Chondrocyte (in vitro differentiated cells): ENCODE data around the gene PTPN2. TPM values are rescaled to one million over a fixed set of nuclear protein-coding genes. Genes with fewer than 3 reads are reported as not detected.
"Not testable (repeated sequence)": the region's sequence is repeated elsewhere in the genome, so short reads cannot be mapped to it uniquely, and the experiment has no call there.

Experiments
- DNase-seq: peaks from one replicate; pipeline ENCODE4 v3.0.0; 2021; ENCODE audit warnings: mixed read lengths, low spot score
- H3K27ac Mint-ChIP-seq: one replicate; pipeline ENCODE4 v1.8.0; 2021; ENCODE audit warnings: mild to moderate bottlenecking, moderate library complexity, mixed read lengths; ENCODE audit not compliant: unreplicated experiment
- H3K27me3 Mint-ChIP-seq: 2 replicates; pipeline ENCODE4 v1.8.0; 2021; ENCODE audit warnings: low read depth, mixed read lengths
- H3K36me3 Mint-ChIP-seq: 2 replicates; pipeline ENCODE4 v1.8.0; 2021; ENCODE audit warnings: low read depth, mixed read lengths
- H3K4me1 Mint-ChIP-seq: 2 replicates; pipeline ENCODE4 v1.8.0; 2021; ENCODE audit warnings: low read depth, mild to moderate bottlenecking, mixed read lengths
- H3K4me3 Mint-ChIP-seq: one replicate; pipeline ENCODE4 v1.8.0; 2021; ENCODE audit warnings: mild to moderate bottlenecking, moderate library complexity, mixed read lengths; ENCODE audit not compliant: unreplicated experiment
- H3K9me3 Mint-ChIP-seq: 2 replicates; pipeline ENCODE4 v1.8.0; 2021; ENCODE audit warnings: low read depth, mixed read lengths
- CTCF ChIP-seq: fragments of 200-600 bp; sonication (generic); IDR thresholded peaks from 2 replicates; pipeline ENCODE4 v1.5.0; 2021; ENCODE audit warnings: antibody characterized with exemption, mild to moderate bottlenecking, moderate library complexity
- total RNA-seq: library from RNA; stranded (reverse); gene quantifications from 3 replicates; pipeline ENCODE4 v1.2.1, GENCODE V29; 2021

The PTPN2 gene
- total RNA-seq, 1 donor from 2014 or later, result 22.2 TPM

- no peak for TF ChIP-seq CTCF
- Mint-ChIP-seq H3K9me3 (no peaks in the 10 kb centered on the region), H3K27me3 (no peaks in the 10 kb centered on the region), H3K4me3 (peak overlapping the region; percentile 31), H3K4me1 (peaks cover 45% of the 10 kb centered on the region), H3K36me3 (no peaks in the 10 kb centered on the region), H3K27ac (peak overlapping the region; percentile 99)
- DNase-seq, result no peak
Observed at GRCh38 chr18:12906119-12906518, 22.1 kb upstream of the PTPN2 start.

- Mint-ChIP-seq H3K4me3 (no peak overlapping the region), H3K36me3 (no peaks in the 10 kb centered on the region), H3K27ac (no peak overlapping the region), H3K4me1 (peaks cover 38% of the 10 kb centered on the region), H3K27me3 (no peaks in the 10 kb centered on the region), H3K9me3 (no peaks in the 10 kb centered on the region)
- no peak for TF ChIP-seq CTCF
- no peak for DNase-seq
Observed at GRCh38 chr18:12904012-12904516, 20.0 kb upstream of the PTPN2 start.

- not testable (repeated sequence) for H3K4me1 Mint-ChIP-seq, H3K36me3 Mint-ChIP-seq, H3K9me3 Mint-ChIP-seq, H3K27ac Mint-ChIP-seq, H3K27me3 Mint-ChIP-seq, DNase-seq, H3K4me3 Mint-ChIP-seq
Observed at GRCh38 chr18:12901208-12901607, 17.2 kb upstream of the PTPN2 start.

GRCh38 chr18:12896784-12897333 lies 12.8 kb upstream of the PTPN2 start:
- H3K27me3 Mint-ChIP-seq, H3K9me3 Mint-ChIP-seq, DNase-seq, H3K4me3 Mint-ChIP-seq, H3K36me3 Mint-ChIP-seq, H3K27ac Mint-ChIP-seq: not testable (repeated sequence)
- peaks cover 17% of the 10 kb centered on the region for H3K4me1 Mint-ChIP-seq

GRCh38 chr18:12895626-12896025 lies 11.6 kb upstream of the PTPN2 start:
- Mint-ChIP-seq H3K27me3 (no peaks in the 10 kb centered on the region), H3K4me3 (no peak overlapping the region), H3K9me3 (peaks cover 3% of the 10 kb centered on the region), H3K27ac (peak overlapping the region; percentile 20), H3K36me3 (no peaks in the 10 kb centered on the region), H3K4me1 (peaks cover 17% of the 10 kb centered on the region)
- no peak for TF ChIP-seq CTCF
- DNase-seq, result no peak

- peak overlapping the region; percentile 36 for H3K27ac Mint-ChIP-seq
Observed at GRCh38 chr18:12895014-12895413, 11.0 kb upstream of the PTPN2 start.

More at GRCh38 chr18:12895014-12895413, 11.0 kb upstream of the PTPN2 start:
- Mint-ChIP-seq H3K27me3 (no peaks in the 10 kb centered on the region), H3K4me3 (no peak overlapping the region), H3K36me3 (peaks cover 3% of the 10 kb centered on the region), H3K9me3 (peaks cover 7% of the 10 kb centered on the region), H3K4me1 (peaks cover 19% of the 10 kb centered on the region)
- no peak for TF ChIP-seq CTCF
- no peak for DNase-seq
